IMR-90 (cell line): Measurements from ENCODE around the gene PPP1R13B. TPM values are rescaled to one million over a fixed set of nuclear protein-coding genes. Genes with fewer than 3 reads are reported as not detected.

Source experiments
- ATAC-seq: fragments of 200-7000 bp; cut with Tn5 transposase; 2 replicates; pipeline ENCODE4 v1.9.1; 2020; ENCODE audit warnings: low read depth, mild to moderate bottlenecking, moderate library complexity
- BruUV-seq: library from RNA; stranded (reverse); fragments of 400-500 nt; replicated peaks from 2 replicates; lab custom pipeline; 2021; lab: Mats Ljungman, UMichigan
- CTCF ChIA-PET: fragments of 300-600 bp; formaldehyde crosslinking; extraction: SDS; loops from one replicate; lab custom pipeline; 2021; ENCODE audit warnings: antibody characterized with exemption; lab: Yijun Ruan, JAX
- POLR2A ChIA-PET: fragments of 300-600 bp; sonication (Branson Sonifier 250); formaldehyde crosslinking; loops from one replicate; lab custom pipeline; 2022; ENCODE audit warnings: antibody characterized with exemption; ENCODE audit not compliant: unreplicated experiment; lab: Charles Lee
- DNase-seq: peaks from one replicate; pipeline ENCODE4 v3.0.0; 2013
- H2AFZ ChIP-seq: replicated peaks from 2 replicates; pipeline ENCODE3; 2013; ENCODE audit warnings: low read length, mild to moderate bottlenecking; ENCODE audit not compliant: poor library complexity
- H2AK5ac ChIP-seq: 2 replicates; pipeline ENCODE4 v1.6.1; 2013; ENCODE audit warnings: low read depth, low read length, inconsistent platforms
- H2AK9ac ChIP-seq: replicated peaks from 2 replicates; pipeline ENCODE3; 2013; ENCODE audit warnings: mild to moderate bottlenecking, low read depth, low read length, moderate library complexity; ENCODE audit not compliant: poor library complexity
- H2BK120ac ChIP-seq: 2 replicates; pipeline ENCODE4 v1.6.1; 2013; ENCODE audit warnings: low read depth, low read length, inconsistent platforms
- H2BK15ac ChIP-seq: 3 replicates; pipeline ENCODE4 v1.6.1; 2013; ENCODE audit warnings: low read depth, low read length, inconsistent platforms
- H2BK20ac ChIP-seq: 2 replicates; pipeline ENCODE4 v1.6.1; 2013; ENCODE audit warnings: low read depth, mild to moderate bottlenecking, inconsistent platforms, low read length, moderate library complexity
- H2BK5ac ChIP-seq: 2 replicates; pipeline ENCODE4 v1.6.1; 2013; ENCODE audit warnings: mild to moderate bottlenecking, low read depth, low read length, inconsistent platforms; ENCODE audit not compliant: poor library complexity, severe bottlenecking
- H3K14ac ChIP-seq: replicated peaks from 2 replicates; pipeline ENCODE4 v1.6.1; 2013; ENCODE audit warnings: low read depth, low read length, inconsistent platforms
- H3K18ac ChIP-seq: 2 replicates; pipeline ENCODE4 v1.6.1; 2013; ENCODE audit warnings: low read depth, low read length, control low read depth
- H3K23ac ChIP-seq: 2 replicates; pipeline ENCODE4 v1.6.1; 2013; ENCODE audit warnings: low read depth, low read length, inconsistent platforms
- H3K27ac ChIP-seq: 2 replicates; pipeline ENCODE4 v1.5.1; 2013; ENCODE audit warnings: mild to moderate bottlenecking, control low read depth, low read length; ENCODE audit not compliant: insufficient read depth
- H3K27me3 ChIP-seq: 2 replicates; pipeline ENCODE4 v1.6.1; 2013; ENCODE audit warnings: low read length; ENCODE audit not compliant: control insufficient read depth, insufficient read depth
- H3K36me3 ChIP-seq: 2 replicates; pipeline ENCODE4 v1.6.1; 2013; ENCODE audit warnings: low read length, mixed read lengths; ENCODE audit not compliant: control insufficient read depth, insufficient read depth
- H3K4ac ChIP-seq: 2 replicates; pipeline ENCODE4 v1.6.1; 2013; ENCODE audit warnings: low read depth, low read length, inconsistent platforms
- H3K4me1 ChIP-seq: 2 replicates; pipeline ENCODE4 v1.6.1; 2013; ENCODE audit warnings: low read length, mixed read lengths; ENCODE audit not compliant: control insufficient read depth, insufficient read depth
- H3K4me2 ChIP-seq: 2 replicates; pipeline ENCODE4 v1.6.1; 2013; ENCODE audit warnings: low read depth, mild to moderate bottlenecking, control low read depth, low read length, moderate library complexity
- H3K4me3 ChIP-seq: 2 replicates; pipeline ENCODE4 v1.5.1; 2013; ENCODE audit warnings: low read depth, mild to moderate bottlenecking, control low read depth, low read length, moderate library complexity; ENCODE audit not compliant: insufficient read depth
- H3K56ac ChIP-seq: 2 replicates; pipeline ENCODE4 v1.6.1; 2013; ENCODE audit warnings: low read length, inconsistent platforms; ENCODE audit not compliant: insufficient read depth; ENCODE audit errors: extremely low read depth
- H3K79me1 ChIP-seq, 2 experiments: 2 replicates each; pipeline ENCODE4 v1.6.1; 2013; ENCODE audit warnings: low read length in 2 of 2, inconsistent platforms in 1 of 2, low read depth in 1 of 2
- H3K9ac ChIP-seq: 2 replicates; pipeline ENCODE4 v1.6.1; 2013; ENCODE audit warnings: low read depth, low read length, control low read depth
- H3K9me1 ChIP-seq: 2 replicates; pipeline ENCODE4 v1.6.1; 2013; ENCODE audit warnings: low read length, inconsistent platforms; ENCODE audit not compliant: insufficient read depth
- H3K9me3 ChIP-seq: 2 replicates; pipeline ENCODE4 v1.6.1; 2013; ENCODE audit warnings: low read length; ENCODE audit not compliant: control insufficient read depth, insufficient read depth
- H4K20me1 ChIP-seq: 2 replicates; pipeline ENCODE4 v1.6.1; 2013; ENCODE audit warnings: low read length, inconsistent platforms; ENCODE audit not compliant: insufficient read depth
- H4K5ac ChIP-seq: 2 replicates; pipeline ENCODE4 v1.6.1; 2013; ENCODE audit warnings: mild to moderate bottlenecking, low read depth, low read length, control low read depth
- H4K8ac ChIP-seq, 2 experiments: 2 replicates each; pipeline ENCODE4 v1.6.1; 2013; ENCODE audit warnings: low read depth in 2 of 2, low read length in 2 of 2, control low read depth in 1 of 2, inconsistent platforms in 1 of 2
- H4K91ac ChIP-seq: 2 replicates; pipeline ENCODE4 v1.6.1; 2013; ENCODE audit warnings: low read depth, low read length, inconsistent platforms; ENCODE audit not compliant: insufficient read depth
- CEBPB ChIP-seq: IDR thresholded peaks from 2 replicates; pipeline ENCODE4 v1.6.1; 2012; ENCODE audit warnings: low read depth, low read length, improper control_type of control experiment
- CHD1 ChIP-seq: IDR thresholded peaks from 2 replicates; pipeline ENCODE4 v1.6.1; 2012; ENCODE audit warnings: low read depth, low read length, improper control_type of control experiment
- ELK1 ChIP-seq: fragments of 150-350 bp; IDR thresholded peaks from 2 replicates; pipeline ENCODE4 v1.6.1; 2016; ENCODE audit warnings: low read depth, mild to moderate bottlenecking, low read length, moderate library complexity, borderline replicate concordance
- FOS ChIP-seq: fragments of 150-350 bp; IDR thresholded peaks from 2 replicates; pipeline ENCODE4 v1.6.1; 2016; ENCODE audit warnings: low read depth, low read length
- MAFK ChIP-seq: IDR thresholded peaks from 2 replicates; pipeline ENCODE4 v1.6.1; 2012; ENCODE audit warnings: low read depth, low read length, improper control_type of control experiment
- MAZ ChIP-seq: IDR thresholded peaks from 2 replicates; pipeline ENCODE4 v1.6.1; 2012; ENCODE audit warnings: low read depth, mild to moderate bottlenecking, low read length, improper control_type of control experiment, moderate library complexity, borderline replicate concordance
- MXI1 ChIP-seq: IDR thresholded peaks from 2 replicates; pipeline ENCODE4 v1.6.1; 2012; ENCODE audit warnings: low read depth, mild to moderate bottlenecking, low read length, moderate library complexity, borderline replicate concordance
- NFE2L2 ChIP-seq: fragments of 150-350 bp; IDR thresholded peaks from 2 replicates; pipeline ENCODE4 v1.6.1; 2016; ENCODE audit warnings: low read depth, mild to moderate bottlenecking, low read length
- POLR2A ChIP-seq: IDR thresholded peaks from 2 replicates; pipeline ENCODE4 v1.6.1; 2012; ENCODE audit warnings: mild to moderate bottlenecking, low read depth, low read length
- RAD21 ChIP-seq: IDR thresholded peaks from 2 replicates; pipeline ENCODE4 v1.6.1; 2012; ENCODE audit warnings: low read length, improper control_type of control experiment
- RCOR1 ChIP-seq: IDR thresholded peaks from 2 replicates; pipeline ENCODE4 v1.6.1; 2012; ENCODE audit warnings: mild to moderate bottlenecking, low read length, improper control_type of control experiment; ENCODE audit not compliant: insufficient replicate concordance
- RFX5 ChIP-seq: IDR thresholded peaks from 2 replicates; pipeline ENCODE4 v1.8.0; 2012; ENCODE audit warnings: low read depth, mild to moderate bottlenecking, low read length, moderate library complexity
- SMC3 ChIP-seq: fragments of 150-350 bp; IDR thresholded peaks from 2 replicates; pipeline ENCODE4 v1.6.1; 2016; ENCODE audit warnings: low read depth, mild to moderate bottlenecking, antibody characterized with exemption, low read length, moderate library complexity
- WGBS, 2 experiments: methylation state at CpG; one replicate each; pipeline versions ENCODE4 v1.1.5 to v1.1.7; 2013; ENCODE audit warnings: missing lambda C conversion rate in 2 of 2; ENCODE audit not compliant: insufficient read length in 1 of 2; ENCODE audit errors: extremely low coverage in 2 of 2; 5-methylcytosine and 5-hydroxymethylcytosine counted together
- dilution Hi-C: fragments of 300-500 bp; cut with HindIII; formaldehyde crosslinking; loops from one replicate; pipeline ENCODE4 v1.14.3; 2018; ENCODE audit warnings: low sequenced_read_pairs; ENCODE audit not compliant: unreplicated experiment
- in situ Hi-C: fragments of 300-500 bp; cut with MboI; formaldehyde crosslinking; loops from 3 replicates; pipeline ENCODE4 v1.14.3; 2019; ENCODE audit warnings: low sequenced_read_pairs, inconsistent platforms, mixed read lengths
- intact Hi-C: fragments of 100-400 bp; cut with micrococcal nuclease; formaldehyde crosslinking; loops from 2 replicates; pipeline ENCODE4 v1.10.0; 2022
- polyA plus RNA-seq, 3 experiments: library from polyadenylated mRNA; depleted of rRNA; stranded (reverse); fragments of >200 nt; gene quantifications; 2 replicates each; pipeline ENCODE4 v1.2.3, GENCODE V29; 2012; ENCODE audit warnings: low replicate concordance in 1 of 3
- total RNA-seq: library from RNA; depleted of rRNA; stranded (reverse); fragments of >200 nt; gene quantifications from 2 replicates; pipeline ENCODE4 v1.2.3, GENCODE V29; 2012
- TF ChIP-seq, protein P1 (sequence below): conservative IDR thresholded peaks from 2 replicates; pipeline ENCODE4 v1.5.1; 2012; ENCODE audit warnings: mild to moderate bottlenecking, low read depth, low read length, improper control_type of control experiment

PPP1R13B gene
- total and polyA plus RNA-seq, 2 of the 4 experiments (the other 2 are of a cell fraction), result 1.6 to 2.8 TPM

- no peak overlapping the region for H3K18ac ChIP-seq
- H3K4me3 ChIP-seq, result no peak overlapping the region
- BruUV-seq, result no TSS peak
- in situ Hi-C loops, result no loop called here
- peaks cover 18% of the 10 kb centered on the region for H3K27me3 ChIP-seq
- no peak overlapping the region for H3K23ac ChIP-seq
- H3K9ac ChIP-seq, result no peak overlapping the region
- POLR2A ChIA-PET, result no interaction called here
- no peak overlapping the region for H4K91ac ChIP-seq
- H3K14ac ChIP-seq, result no peak overlapping the region
- H2BK5ac ChIP-seq, result no peak overlapping the region
- H3K56ac ChIP-seq, result no peak overlapping the region
- no peak overlapping the region for H2AK5ac ChIP-seq
- no peaks in the 10 kb centered on the region for H3K9me3 ChIP-seq
- no peak overlapping the region for H2BK20ac ChIP-seq
- H2AFZ ChIP-seq, result no peak overlapping the region
- H3K27ac ChIP-seq, result no peak overlapping the region
- no peaks in the 10 kb centered on the region for H3K9me1 ChIP-seq
- no peak overlapping the region for H4K8ac ChIP-seq
- no peak overlapping the region for H4K5ac ChIP-seq
- no peak overlapping the region for H3K4ac ChIP-seq
- H3K36me3 ChIP-seq, result no peaks in the 10 kb centered on the region
- no peaks in the 10 kb centered on the region for H3K79me1 ChIP-seq
- intact Hi-C loops, result no loop called here
- no peak overlapping the region for H2BK120ac ChIP-seq
- WGBS, 2 experiments, result 64% methylated on average over 4 of the region's 18 CpGs; no CpG with 5 or more reads in 1 of the 2 experiments
- no peak for DNase-seq
- ATAC-seq, result no peak
- CTCF ChIA-PET, result no interaction called here
- no peak overlapping the region for H2AK9ac ChIP-seq
- H2BK15ac ChIP-seq, result no peak overlapping the region
- no peaks in the 10 kb centered on the region for H4K20me1 ChIP-seq
- no peaks in the 10 kb centered on the region for H3K4me1 ChIP-seq
- no peak overlapping the region for H3K4me2 ChIP-seq
- TF ChIP-seq, protein P1, sequence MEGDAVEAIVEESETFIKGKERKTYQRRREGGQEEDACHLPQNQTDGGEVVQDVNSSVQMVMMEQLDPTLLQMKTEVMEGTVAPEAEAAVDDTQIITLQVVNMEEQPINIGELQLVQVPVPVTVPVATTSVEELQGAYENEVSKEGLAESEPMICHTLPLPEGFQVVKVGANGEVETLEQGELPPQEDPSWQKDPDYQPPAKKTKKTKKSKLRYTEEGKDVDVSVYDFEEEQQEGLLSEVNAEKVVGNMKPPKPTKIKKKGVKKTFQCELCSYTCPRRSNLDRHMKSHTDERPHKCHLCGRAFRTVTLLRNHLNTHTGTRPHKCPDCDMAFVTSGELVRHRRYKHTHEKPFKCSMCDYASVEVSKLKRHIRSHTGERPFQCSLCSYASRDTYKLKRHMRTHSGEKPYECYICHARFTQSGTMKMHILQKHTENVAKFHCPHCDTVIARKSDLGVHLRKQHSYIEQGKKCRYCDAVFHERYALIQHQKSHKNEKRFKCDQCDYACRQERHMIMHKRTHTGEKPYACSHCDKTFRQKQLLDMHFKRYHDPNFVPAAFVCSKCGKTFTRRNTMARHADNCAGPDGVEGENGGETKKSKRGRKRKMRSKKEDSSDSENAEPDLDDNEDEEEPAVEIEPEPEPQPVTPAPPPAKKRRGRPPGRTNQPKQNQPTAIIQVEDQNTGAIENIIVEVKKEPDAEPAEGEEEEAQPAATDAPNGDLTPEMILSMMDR, result no peak
- TF ChIP-seq ELK1, result no peak
- TF ChIP-seq RFX5, result no peak
- TF ChIP-seq MXI1, result no peak
- no peak for TF ChIP-seq MAFK
- no peak for TF ChIP-seq NFE2L2
- no peak for TF ChIP-seq CHD1
- no peak for TF ChIP-seq RCOR1
- no peak for TF ChIP-seq CEBPB
- TF ChIP-seq MAZ, result no peak
- no peak for TF ChIP-seq RAD21
- TF ChIP-seq POLR2A, result no peak
- TF ChIP-seq FOS, result no peak
- TF ChIP-seq SMC3, result no peak
- dilution Hi-C loops, result no loop called here
Observed at GRCh38 chr14:103859416-103860202, 12.2 kb upstream of the PPP1R13B start.
